Central memory CD4-positive, alpha-beta T cell (primary cell): Measurements from ENCODE around the gene PSG2.
"Not testable (repeated sequence)": the region's sequence is repeated elsewhere in the genome, so short reads cannot be mapped to it uniquely, and the experiment has no call there.

Source experiments
- DNase-seq: peaks from one replicate; pipeline ENCODE4 v3.0.0; 2022
- total RNA-seq, 3 experiments: gene quantifications; one replicate each; lab custom pipeline; 2026; lab: John Stamatoyannopoulos, UW

PSG2 gene
- total RNA-seq: 0 reads per million in 3 experiments

- not testable (repeated sequence) for DNase-seq
Measured at GRCh38 chr19:43082601-43083000, at the start of gene PSG2. Gene PSG2 (minus strand): TSS chr19:43082701. CDS start chr19:43082569, 132 bp downstream.

DNA sequence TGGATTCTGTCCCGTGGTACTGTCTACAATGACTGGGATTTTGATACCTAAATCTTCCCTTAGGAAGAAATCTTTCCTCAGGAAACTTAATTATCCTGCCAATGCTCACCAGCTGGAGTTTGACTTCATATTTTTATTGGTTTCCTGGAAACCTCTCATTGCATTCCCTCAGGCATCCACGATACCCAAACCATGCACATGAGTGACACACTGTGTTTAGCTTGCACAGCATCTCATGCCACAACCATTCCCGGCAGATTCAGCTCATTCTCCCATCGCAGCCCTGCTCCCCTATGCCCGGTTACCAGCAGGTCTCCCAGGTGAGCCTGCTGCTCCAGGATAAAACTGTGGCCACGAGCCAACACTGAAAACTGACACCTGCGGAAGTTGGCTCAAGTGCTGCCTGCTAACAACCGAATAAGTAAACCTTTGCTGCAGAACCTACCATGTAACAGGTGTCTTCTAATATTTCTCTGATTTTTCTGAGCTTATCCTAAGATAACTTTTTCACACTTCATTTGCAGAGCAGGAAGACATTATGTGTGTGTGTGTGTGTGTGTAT lies 48.9 kb upstream of the PSG2 start:
- not testable (repeated sequence) for DNase-seq

- not testable (repeated sequence) for DNase-seq
Measured at GRCh38 chr19:43129197-43129596, 46.7 kb upstream of the PSG2 start.

DNA sequence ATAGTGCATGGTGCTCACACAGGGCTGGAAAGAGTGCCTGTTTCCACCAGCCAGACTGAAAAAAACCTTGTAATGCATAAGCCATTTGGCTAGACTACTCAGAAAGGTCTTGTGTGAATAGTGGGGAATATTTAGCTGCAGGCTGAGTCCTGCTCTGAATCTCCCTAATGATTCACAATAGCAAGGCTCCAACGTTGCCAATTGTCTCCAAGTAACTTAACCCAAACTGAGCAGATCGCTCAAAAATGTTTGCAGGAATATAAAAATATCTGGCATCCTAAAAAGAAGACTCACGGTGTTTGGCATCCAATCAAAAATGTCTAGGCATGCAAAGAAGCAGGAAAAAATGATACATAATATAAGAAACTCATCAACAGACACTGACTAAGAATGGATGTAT lies 44.8 kb upstream of the PSG2 start:
- not testable (repeated sequence) for DNase-seq

DNA sequence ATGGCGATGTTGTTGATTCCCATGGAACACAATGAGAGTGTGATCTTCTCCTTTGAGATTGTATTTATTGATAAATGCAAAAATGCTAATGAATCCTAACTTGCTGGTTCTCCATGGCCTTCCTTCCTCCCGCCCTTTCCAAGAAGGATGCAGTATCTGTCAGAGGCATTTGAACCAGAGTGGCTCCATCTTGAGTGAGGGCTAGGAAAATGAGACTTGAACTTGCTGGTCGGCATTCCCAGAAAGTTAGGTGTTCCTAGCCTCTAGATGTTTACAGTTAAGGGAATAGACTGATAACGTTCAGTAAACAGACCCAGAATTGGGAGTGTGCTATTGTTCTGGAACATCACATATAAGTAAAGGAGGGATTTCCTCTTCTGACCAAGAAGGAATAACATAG lies 44.2 kb upstream of the PSG2 start:
- DNase-seq: no peak

DNA sequence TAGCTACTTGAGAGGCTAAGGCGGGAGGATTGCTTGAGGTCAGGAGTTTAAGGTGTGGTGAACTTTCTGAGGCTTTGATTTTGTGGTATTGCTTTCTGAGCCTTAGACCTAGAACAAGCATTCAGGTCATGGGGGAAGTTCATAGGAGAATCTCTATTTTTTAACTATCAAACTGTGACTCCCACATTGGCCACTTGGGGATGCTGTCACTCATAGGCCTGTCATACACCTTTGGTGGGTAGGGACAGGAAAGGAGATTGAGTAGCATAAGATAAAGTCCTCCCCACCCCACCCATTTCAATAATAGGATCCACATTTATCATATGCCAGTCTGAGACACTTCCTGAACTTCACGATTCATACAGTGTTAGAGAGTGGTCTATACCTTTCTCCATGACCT lies 41.9 kb upstream of the PSG2 start:
- DNase-seq: no peak

- not testable (repeated sequence) for DNase-seq
Measured at GRCh38 chr19:43120433-43121026, 38.0 kb upstream of the PSG2 start.

DNA sequence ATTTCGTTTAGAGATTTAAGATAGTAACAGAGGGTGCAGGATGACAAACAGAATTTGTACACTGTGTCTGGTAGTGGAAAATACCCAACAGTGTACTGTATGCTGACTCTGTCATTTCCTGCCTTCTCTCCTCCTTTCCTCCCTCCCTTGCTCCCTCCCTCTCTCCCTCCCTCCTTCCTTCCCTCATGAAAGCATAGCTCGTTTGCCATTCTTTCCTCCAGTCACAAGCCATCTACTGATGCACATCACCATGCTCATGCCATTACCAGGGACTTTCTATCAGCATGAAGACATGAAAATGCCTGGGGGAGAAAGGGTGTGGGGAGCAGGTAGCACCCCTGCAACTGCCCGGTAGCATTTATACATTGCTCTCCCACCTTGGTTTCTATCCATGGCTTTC lies 37.0 kb upstream of the PSG2 start:
- not testable (repeated sequence) for DNase-seq

DNA sequence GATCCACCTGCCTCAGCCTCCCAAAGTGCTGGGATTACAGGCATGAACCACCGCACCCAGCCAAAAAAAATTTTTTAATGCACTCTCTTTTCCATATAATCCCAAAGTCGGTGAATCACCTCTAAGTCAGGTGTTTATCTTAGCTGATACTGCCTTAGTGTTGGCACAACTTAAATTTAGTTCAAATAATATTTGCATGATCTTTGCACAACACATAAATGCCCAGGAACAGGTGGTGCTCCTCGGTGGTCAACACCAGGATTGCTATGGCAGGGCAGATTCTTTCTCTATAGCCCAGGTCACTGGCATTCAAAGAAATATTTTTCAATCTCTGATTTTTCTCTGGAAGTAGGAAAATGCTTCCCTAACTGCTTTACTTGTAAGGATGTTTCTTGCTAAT lies 33.9 kb upstream of the PSG2 start:
- not testable (repeated sequence) for DNase-seq

GRCh38 chr19:43115548-43115947 lies 33.0 kb upstream of the PSG2 start:
- DNase-seq: not testable (repeated sequence)

DNA sequence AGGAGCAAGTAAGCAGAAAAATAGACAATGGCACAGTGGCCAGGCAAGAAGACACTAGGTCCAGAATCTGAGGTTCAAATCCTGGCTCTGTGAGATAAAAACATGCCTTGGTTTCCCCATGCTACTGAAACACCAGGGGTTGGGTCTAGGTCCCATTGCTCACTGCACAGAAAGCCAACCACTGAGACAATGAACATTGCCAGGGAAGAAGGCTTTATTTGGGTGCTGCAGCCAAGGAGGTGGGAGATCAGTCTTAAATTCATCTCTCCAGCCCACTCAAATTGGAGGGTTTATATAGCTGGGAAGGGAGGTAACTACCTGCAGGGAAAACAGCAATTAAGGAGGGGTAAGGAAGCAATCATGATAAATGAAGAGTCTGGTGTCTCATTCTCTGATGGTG lies 32.6 kb upstream of the PSG2 start:
- not testable (repeated sequence) for DNase-seq

DNA sequence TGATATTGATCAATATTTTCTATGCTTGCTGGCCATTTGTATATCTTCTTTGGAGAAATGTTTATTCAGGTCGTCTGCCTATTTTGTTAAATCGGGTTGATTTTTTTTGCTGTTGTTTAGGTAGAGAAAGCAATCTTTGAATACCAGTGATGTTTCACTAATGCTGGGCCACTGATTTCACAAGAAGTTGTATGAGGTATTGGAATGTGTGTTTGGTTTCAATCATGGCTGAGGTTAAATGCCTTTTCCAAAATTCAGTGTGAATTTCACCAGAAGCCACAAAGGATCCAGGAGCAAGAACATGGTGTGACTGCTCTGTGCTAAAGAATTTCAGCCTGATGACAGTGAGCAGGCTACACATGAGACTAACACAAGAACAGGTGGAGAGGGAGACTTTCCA lies 32.1 kb upstream of the PSG2 start:
- not testable (repeated sequence) for DNase-seq

DNA sequence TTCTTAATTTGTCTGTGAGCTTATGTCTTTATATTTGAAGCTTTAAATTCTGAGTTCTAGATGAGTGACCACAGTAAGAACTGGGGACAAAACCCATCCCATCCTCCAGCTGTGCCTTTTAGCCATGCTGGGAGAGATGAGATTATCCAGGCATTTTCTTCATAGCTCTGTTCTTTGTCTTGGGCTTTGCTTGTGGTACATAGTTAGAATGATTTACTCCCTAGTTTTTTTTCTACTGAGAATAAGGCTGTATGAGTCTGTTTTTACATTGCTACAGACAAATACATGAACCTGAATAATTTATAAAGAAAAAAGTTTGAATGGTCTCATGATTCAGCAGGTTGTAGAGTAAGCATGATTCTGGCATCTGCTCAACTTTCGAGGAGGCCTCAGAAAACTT lies 24.9 kb upstream of the PSG2 start:
- not testable (repeated sequence) for DNase-seq

DNA sequence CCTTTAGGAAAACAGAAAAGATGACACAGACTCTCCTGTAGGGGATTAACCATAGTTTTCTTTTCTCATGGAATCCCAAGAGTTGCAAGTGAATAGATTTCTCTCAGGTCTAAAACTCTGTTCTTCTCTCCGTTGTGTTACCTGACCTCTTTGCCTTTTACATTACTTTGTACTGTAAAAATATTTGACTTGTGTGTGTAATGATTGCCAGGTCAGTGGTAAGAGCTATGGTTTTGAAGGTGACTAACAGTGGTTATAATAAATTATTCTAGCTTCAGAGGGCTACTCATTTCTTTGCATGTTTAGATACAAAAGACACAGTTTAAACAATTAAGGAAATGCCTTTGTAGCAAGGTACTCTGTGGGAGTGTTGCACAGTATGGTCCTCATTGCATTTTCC lies 23.0 kb upstream of the PSG2 start:
- DNase-seq: no peak

DNA sequence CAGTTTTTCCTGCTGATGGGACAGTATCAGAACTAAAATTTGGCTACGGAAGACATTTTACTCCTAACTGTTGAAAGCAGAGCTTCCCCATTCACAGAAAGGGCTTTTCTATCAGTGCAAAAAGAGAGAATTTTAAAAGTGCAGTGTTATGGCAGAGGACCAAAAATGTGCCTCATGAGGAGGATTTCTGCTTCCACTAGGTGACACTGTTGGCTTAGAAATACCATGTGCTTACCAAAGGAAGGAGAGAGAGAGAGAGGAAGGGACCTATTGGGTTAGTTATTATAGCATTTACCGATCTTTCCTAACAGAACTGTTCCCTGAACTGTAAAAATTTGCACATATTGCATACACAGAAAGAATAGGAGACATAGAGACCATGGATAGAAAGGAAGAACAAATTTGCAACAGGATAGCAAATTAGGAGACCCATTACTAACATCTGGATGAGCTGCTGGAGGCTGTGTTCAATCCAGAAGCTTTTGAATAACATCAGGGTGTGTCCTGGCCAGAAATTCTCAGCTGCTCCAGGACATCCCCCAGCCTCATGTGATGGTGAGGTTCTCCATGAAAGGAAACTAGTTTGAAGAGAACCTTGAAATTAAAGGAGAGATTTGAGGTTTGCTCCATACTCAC lies 21.8 kb upstream of the PSG2 start:
- DNase-seq: not testable (repeated sequence)

GRCh38 chr19:43101950-43102349 lies 19.4 kb upstream of the PSG2 start:
- DNase-seq: no peak

DNA sequence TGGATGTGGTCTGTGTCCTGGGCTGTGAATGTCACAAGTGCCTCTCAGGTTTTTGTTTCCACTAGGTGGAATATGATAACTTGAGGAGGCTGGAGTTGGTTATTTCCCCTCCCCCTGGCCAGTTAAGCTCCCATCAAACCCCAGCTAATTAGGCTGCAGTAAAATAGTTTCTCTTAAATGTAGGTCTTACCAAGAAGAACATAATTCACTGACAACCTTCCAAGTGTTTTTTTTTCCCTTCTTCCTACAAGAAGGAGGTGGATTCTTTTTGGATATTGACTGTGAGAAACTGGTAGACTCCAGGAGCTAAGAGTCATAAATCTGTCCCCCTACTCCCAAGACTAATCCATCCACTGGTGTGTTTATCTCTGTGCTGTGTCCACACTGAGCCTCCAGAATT lies 15.9 kb upstream of the PSG2 start:
- DNase-seq: not testable (repeated sequence)

- not testable (repeated sequence) for DNase-seq
Measured at GRCh38 chr19:43087702-43088340, 5.3 kb upstream of the PSG2 start.

DNA sequence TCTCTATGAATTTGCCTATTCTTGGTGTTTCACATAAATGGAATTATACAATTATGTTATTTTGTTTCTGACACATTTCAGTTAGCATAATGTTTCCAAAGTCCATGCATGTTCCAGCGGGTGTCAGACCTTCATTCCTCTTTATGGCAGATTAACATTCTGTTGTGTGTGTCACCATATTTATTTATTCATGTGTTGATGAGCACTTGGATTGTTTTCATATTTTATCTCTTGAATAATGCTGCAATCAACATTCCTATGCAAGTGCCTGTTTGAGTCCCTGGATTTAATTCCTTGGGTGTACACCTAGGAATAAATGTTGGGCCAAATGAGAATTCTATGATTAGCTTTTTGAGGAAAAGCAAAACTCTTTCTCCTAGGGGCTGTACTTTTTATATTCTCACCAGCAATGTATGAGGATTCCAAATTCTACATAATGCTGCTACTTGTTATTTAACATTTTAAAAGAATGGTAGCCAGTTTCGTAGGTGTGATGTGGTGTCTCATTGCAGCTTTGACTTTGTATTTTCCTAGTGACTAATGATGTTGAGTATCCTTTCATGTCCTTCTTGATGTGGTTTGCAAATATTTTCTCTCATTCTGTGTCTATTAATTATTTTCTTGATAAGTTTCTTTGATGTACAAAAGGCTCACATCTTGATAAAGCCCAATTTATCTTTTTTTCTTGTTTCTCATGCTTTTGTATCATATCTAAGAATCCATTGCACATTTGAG lies 3.5 kb upstream of the PSG2 start:
- DNase-seq: not testable (repeated sequence)

GRCh38 chr19:43084196-43084832 lies 1.8 kb upstream of the PSG2 start:
- not testable (repeated sequence) for DNase-seq

- not testable (repeated sequence) for DNase-seq
Measured at GRCh38 chr19:43083721-43084120, 1.2 kb upstream of the PSG2 start.

GRCh38 chr19:43078311-43078710 lies 4.2 kb downstream of the PSG2 start:
- DNase-seq: no peak
